Stromal cell of bone marrow (primary cell): ENCODE measurements around the gene AIFM3.

ENCODE experiments used
- DNase-seq: peaks from one replicate; pipeline ENCODE4 v3.0.0-alpha.2; 2012; ENCODE audit warnings: low read depth

The AIFM3 gene

GRCh38 chr22:20975541-20976290 lies 8.7 kb downstream of the AIFM3 start:
- DNase-seq = no peak

DNA sequence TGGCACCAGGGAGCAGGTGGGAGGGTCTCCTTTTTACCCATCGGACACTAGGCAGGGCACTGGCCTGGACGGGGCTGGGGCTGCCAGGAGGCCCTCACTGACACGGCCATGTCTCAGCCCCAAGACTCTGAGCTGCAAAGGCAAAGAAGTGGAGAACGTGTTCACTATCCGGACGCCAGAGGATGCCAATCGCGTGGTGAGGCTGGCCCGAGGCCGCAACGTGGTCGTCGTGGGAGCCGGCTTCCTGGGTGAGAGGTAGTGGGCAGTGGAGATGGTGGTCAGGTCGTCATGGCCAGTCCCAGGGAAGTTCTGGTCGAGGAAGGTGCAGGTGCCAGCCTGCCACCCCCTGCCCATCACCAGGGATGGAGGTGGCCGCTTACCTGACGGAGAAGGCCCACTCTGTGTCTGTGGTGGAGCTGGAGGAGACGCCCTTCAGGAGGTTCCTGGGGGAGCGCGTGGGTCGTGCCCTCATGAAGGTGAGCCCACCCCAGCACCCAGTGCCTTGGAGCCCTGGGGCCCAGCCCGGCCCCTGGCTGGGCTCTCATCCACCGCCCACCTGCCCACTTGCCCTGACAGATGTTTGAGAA lies 9.3 kb downstream of the AIFM3 start:
- no peak for DNase-seq

- DNase-seq = no peak
Observed at GRCh38 chr22:20977019-20977418, 10.0 kb downstream of the AIFM3 start.

DNA sequence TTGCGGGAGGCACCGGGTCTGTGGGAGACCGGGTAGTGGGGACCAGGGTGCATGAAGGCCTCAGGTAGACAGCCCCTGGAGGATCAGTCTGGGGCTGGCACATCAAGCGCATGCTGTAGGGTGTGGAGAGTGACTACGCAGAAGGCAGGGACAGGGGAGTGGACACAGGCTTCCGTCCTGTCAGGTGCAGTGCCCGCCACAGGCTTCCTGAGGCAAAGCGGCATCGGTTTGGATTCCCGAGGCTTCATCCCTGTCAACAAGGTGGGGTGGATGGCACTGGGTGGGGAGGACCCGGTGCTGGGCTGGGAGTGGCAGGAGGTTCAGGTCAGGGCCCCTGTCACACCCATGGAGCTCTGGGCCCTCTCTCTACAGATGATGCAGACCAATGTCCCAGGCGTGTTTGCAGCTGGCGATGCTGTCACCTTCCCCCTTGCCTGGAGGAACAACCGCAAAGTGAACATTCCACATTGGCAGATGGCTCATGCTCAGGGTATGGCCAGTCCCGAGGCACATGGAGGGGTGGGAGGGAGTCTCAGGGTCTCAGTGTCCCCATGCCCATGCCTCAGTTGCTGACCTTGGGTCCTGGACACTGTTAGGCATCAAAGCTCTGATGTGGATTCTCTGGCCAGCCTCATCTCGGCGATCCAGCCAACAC lies 10.6 kb downstream of the AIFM3 start:
- DNase-seq = no peak

DNA sequence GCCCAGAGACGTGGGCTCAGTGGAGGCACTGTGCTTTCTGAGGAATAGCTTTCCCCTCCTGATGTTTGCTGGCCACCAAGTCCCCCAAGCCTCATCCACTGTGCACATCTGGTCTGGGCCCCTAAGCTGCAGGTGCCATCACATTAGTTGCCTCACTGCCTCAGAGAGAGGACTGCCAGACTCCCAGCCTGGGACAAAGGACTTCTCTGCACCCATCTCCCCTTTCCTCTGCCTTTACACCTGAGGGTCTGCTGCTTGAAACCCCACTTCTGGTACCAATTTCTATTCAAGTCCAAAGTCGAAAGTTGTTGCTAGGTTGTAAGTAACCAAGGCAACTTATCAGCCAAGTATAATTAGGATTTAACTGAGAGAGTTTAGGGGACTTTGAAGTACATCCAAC lies 11.4 kb downstream of the AIFM3 start:
- DNase-seq = no peak

- DNase-seq = peak; percentile 27
Observed at GRCh38 chr22:20979243-20979809, 12.3 kb downstream of the AIFM3 start.

DNA sequence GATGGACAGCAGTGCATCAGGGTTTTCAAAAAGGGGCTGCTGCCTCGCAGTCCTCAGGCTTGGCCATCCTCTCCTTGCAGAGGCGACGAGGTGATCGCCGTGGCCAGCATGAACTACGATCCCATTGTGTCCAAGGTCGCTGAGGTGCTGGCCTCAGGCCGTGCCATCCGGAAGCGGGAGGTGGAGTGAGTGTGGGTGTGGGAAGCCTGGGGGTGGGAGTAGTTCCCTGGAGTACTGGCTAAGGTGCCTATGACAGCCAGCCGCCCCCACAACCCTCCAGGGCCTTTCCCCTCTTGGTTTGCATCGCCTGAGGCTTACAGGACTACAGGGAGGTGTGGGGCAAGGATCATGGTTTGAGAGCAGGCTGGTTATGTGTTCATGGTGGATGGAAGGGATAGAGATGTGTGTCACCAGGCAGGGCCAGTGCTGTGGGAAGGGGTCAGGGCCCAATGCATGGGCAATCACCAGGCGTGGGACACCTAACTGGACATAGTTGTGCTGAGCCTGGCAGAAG lies 12.9 kb downstream of the AIFM3 start:
- no peak for DNase-seq

DNA sequence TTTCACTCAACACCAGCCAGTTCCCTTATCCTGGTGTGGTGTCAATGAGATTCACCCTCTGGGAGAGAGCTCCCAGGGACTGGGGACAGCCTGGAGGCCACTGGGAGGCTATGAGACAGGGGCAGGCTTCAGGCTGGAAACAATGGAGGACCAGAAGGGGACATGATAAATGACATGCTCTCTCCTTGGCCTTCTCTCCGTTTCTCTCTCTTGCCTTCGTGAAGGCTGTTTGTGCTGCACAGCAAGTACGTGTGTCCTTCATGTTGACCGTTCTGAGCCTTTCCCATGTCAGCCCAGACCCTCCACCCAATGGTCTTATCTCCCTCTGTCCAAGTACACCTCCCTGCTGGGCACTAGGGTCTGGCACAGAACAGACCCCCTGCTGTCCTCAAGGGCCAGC lies 13.5 kb downstream of the AIFM3 start:
- DNase-seq = no peak

- no peak for DNase-seq
Observed at GRCh38 chr22:20980938-20981722, 14.1 kb downstream of the AIFM3 start.

DNA sequence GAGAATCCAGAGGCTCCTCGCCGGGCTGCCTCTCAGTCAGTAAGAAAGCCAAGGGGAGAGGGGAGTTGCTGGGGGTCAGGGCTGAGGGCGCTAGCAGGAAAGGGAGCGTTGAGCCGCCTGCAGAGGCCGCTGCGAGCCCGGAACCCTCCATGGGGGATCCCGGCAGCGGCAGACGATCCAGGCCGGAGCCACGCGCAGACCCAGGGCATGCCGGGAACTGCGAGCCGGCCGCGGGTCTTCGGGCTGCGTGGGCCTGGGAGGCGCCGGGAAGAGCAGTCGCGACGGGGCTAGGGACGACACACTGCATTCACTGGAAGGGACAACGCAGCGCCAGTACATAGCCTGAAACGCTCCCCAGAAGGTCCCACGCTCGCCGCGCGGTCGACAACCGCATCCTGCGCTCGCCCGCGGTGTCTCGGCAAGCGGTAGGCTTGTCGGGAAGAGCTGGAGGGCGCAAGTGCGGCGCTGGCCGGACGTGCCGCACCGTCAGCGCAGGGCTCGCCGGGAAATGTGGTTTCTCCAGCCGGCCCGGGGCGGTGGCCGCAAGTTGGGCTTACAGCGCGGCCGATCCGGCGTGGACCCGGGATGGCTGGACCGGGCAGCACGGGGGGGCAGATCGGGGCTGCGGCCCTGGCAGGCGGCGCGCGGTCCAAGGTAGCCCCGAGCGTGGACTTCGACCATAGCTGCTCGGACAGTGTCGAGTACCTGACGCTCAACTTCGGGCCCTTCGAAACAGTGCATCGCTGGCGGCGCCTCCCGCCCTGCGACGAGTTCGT lies 14.9 kb downstream of the AIFM3 start, which contains the start of gene LZTR1:
LZTR1 (plus strand) TSS at position 511 of the 776 bp plus-strand sequence; CDS start at position 586, 75 bp downstream.
- DNase-seq = peak; percentile 72

DNA sequence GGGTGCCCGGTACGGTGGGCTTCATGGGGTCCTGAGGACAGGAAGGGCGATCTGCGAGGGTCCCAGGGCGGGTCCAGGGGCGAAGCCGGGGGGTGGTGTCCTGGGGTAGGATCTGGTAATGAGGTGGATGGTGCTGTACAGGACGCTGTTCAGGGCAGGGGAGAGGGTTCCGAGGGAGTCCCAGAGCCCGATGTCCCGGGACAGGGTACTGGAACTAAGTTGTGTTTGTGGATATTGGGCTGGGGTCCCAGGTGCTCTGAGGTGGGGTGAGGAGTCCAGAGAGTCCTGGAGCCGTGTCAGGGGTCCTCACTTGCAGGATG lies 15.5 kb downstream of the AIFM3 start:
- no peak for DNase-seq

- DNase-seq = no peak
Observed at GRCh38 chr22:20983081-20983771, 16.2 kb downstream of the AIFM3 start.

GRCh38 chr22:20985720-20986119 lies 18.7 kb downstream of the AIFM3 start:
- no peak for DNase-seq

GRCh38 chr22:20986365-20986764 lies 19.3 kb downstream of the AIFM3 start:
- no peak for DNase-seq

- no peak for DNase-seq
Observed at GRCh38 chr22:20987375-20987774, 20.3 kb downstream of the AIFM3 start.

GRCh38 chr22:20988573-20989322 lies 21.7 kb downstream of the AIFM3 start:
- DNase-seq = no peak

GRCh38 chr22:20989323-20990138 lies 22.5 kb downstream of the AIFM3 start:
- DNase-seq = no peak

GRCh38 chr22:20990184-20991180 lies 23.4 kb downstream of the AIFM3 start:
- DNase-seq = no peak
